ENCODE data around the gene FBXO39. TPM values are rescaled to one million over a fixed set of nuclear protein-coding genes. Genes with fewer than 3 reads are reported as not detected.
A peak's percentile ranks its signal among the peaks of the same experiment; 100 is the strongest.

The FBXO39 gene
- total and polyA plus RNA-seq, 4 donors, result 0.32 TPM; not detected in 3

DNA sequence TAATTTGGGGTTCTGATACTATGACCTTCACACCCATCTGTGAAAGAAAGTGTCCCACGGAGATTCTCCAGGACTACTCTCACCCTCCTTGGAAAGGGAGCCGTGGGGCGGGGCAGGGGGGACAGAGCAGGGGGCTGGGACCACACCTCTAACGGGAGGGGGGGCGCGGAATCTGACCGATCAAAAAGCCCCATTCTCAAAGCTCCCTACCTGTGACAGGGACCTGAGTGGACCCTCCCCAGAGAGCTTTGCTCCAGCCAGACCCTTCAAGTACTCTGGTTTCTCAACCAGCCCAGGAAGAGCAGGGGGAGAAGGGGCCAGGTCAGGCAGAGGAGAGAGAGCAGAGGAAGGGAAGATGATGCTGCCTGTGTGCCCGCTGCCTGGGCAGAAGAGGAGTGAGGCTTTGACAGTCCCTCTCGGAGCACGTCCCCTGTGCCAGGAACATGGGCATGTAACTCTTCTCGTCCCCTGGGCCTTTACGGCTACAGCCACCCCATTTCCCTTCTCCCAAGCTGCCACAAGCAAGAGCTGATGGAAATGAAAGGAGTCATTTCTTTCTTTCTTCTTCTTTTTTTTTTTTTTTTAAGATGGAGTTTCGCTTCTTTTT is 19.5 kb upstream of the FBXO39 start:
- H3K27me3 ChIP-seq (ENCODE audit: control insufficient read depth in 3 of 3, insufficient read depth in 3 of 3, low read length in 2 of 3), result no peaks in the 10 kb centered on the region
- H3K4me1 ChIP-seq (ENCODE audit: control insufficient read depth in 5 of 5, insufficient read depth in 5 of 5, low read length in 5 of 5), result peaks cover 0 to 36% (median 6%) of the 10 kb centered on the region in 5 donors
- H3K9ac ChIP-seq (ENCODE audit: insufficient read depth in 1 of 2, low read length in 2 of 2), result peak overlapping the region; percentile 44 to 51
- no peaks in the 10 kb centered on the region for H3K9me3 ChIP-seq (ENCODE audit: control insufficient read depth in 4 of 4, insufficient read depth in 3 of 4, low read length in 3 of 4)
- peak overlapping the region; percentile 26 to 97 for H3K27ac ChIP-seq (ENCODE audit: low read depth in 1 of 2, low read length in 1 of 2)
- ATAC-seq (ENCODE audit: insufficient read depth, low FRiP score), result no peak
- no peak for DNase-seq
- no peak for TF ChIP-seq CTCF (IDR thresholded peaks at IDR 0.05; ENCODE audit: control extremely low read depth, extremely low read depth)
- 27 to 44% methylated on average over 13 of the region's 13 CpGs for WGBS, 2 donors
- H3K36me3 ChIP-seq (ENCODE audit: control insufficient read depth in 4 of 4, insufficient read depth in 4 of 4, low read length in 4 of 4), result peaks cover 0 to 16% (median 6%) of the 10 kb centered on the region in 4 donors
- peak overlapping the region; percentile 67 for H3K4me3 ChIP-seq

- ATAC-seq (ENCODE audit: insufficient read depth, low FRiP score) (no peak), DNase-seq (no peak)
- Histone ChIP-seq H3K9me3 (ENCODE audit: control insufficient read depth in 4 of 4, insufficient read depth in 3 of 4, low read length in 3 of 4) (no peaks in the 10 kb centered on the region), H3K27ac (ENCODE audit: low read depth in 1 of 2, low read length in 1 of 2) (no peak overlapping the region), H3K4me1 (ENCODE audit: control insufficient read depth in 5 of 5, insufficient read depth in 5 of 5, low read length in 5 of 5) (peaks cover 0 to 27% (median 2%) of the 10 kb centered on the region in 5 donors), H3K4me3 (no peak overlapping the region), H3K9ac (ENCODE audit: insufficient read depth in 1 of 2, low read length in 2 of 2) (no peak overlapping the region), H3K36me3 (ENCODE audit: control insufficient read depth in 4 of 4, insufficient read depth in 4 of 4, low read length in 4 of 4) (peaks cover 0 to 20% (median 7%) of the 10 kb centered on the region in 4 donors), H3K27me3 (ENCODE audit: control insufficient read depth in 3 of 3, insufficient read depth in 3 of 3, low read length in 2 of 3) (no peaks in the 10 kb centered on the region)
- WGBS, 2 donors, result 86 to 98% methylated on average over 2 of the region's 2 CpGs
- no peak for TF ChIP-seq CTCF (IDR thresholded peaks at IDR 0.05; ENCODE audit: control extremely low read depth, extremely low read depth)
These were observed 18.3 kb upstream of the FBXO39 start for GRCh38 chr17:6757747-6758146.

- TF ChIP-seq CTCF (IDR thresholded peaks at IDR 0.05; ENCODE audit: control extremely low read depth, extremely low read depth), result no peak
- Histone ChIP-seq H3K27me3 (ENCODE audit: control insufficient read depth in 3 of 3, insufficient read depth in 3 of 3, low read length in 2 of 3) (no peaks in the 10 kb centered on the region), H3K36me3 (ENCODE audit: control insufficient read depth in 4 of 4, insufficient read depth in 4 of 4, low read length in 4 of 4) (peaks cover 3 to 34% (median 21%) of the 10 kb centered on the region in 4 donors), H3K9me3 (ENCODE audit: control insufficient read depth in 4 of 4, insufficient read depth in 3 of 4, low read length in 3 of 4) (peaks cover 0 to 2% (median 1%) of the 10 kb centered on the region in 4 donors), H3K9ac (ENCODE audit: insufficient read depth in 1 of 2, low read length in 2 of 2) (no peak overlapping the region), H3K4me1 (ENCODE audit: control insufficient read depth in 5 of 5, insufficient read depth in 5 of 5, low read length in 5 of 5) (peaks cover 0 to 7% (median 0%) of the 10 kb centered on the region in 5 donors), H3K27ac (ENCODE audit: low read depth in 1 of 2, low read length in 1 of 2) (no peak overlapping the region), H3K4me3 (no peak overlapping the region)
- no peak for ATAC-seq (ENCODE audit: insufficient read depth, low FRiP score)
- WGBS, 2 donors, result 88 to 93% methylated on average over 8 of the region's 8 CpGs
- DNase-seq, result no peak
These were observed 14.2 kb upstream of the FBXO39 start for GRCh38 chr17:6761779-6762178.

DNA sequence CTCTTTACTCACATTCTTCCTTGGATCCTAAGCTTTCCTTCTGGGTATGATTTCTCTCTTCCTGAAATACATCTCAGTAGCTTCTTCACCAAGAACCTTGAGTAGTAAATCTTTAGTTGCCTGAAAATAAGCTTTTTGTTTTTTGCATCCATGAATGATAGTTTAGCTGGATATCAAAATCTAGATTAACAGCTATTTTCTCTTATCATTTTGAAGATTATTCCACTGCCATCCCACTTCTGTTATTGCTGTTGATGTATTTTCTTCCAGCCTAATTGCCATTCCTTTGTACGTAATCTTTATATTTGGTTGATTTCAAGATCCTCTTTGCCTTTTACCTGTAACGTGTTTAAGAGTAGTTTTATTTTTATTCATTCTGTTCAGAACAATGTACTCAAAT is 7.6 kb upstream of the FBXO39 start:
- no peak overlapping the region for H3K4me3 ChIP-seq
- no peak for TF ChIP-seq CTCF (IDR thresholded peaks at IDR 0.05; ENCODE audit: control extremely low read depth, extremely low read depth)
- DNase-seq, result no peak
- no peaks in the 10 kb centered on the region for H3K27me3 ChIP-seq (ENCODE audit: control insufficient read depth in 3 of 3, insufficient read depth in 3 of 3, low read length in 2 of 3)
- 98 to 99% methylated on average over 2 of the region's 2 CpGs for WGBS, 2 donors
- no peaks in the 10 kb centered on the region for H3K4me1 ChIP-seq (ENCODE audit: control insufficient read depth in 5 of 5, insufficient read depth in 5 of 5, low read length in 5 of 5)
- no peak overlapping the region for H3K9ac ChIP-seq (ENCODE audit: insufficient read depth in 1 of 2, low read length in 2 of 2)
- H3K9me3 ChIP-seq (ENCODE audit: control insufficient read depth in 4 of 4, insufficient read depth in 3 of 4, low read length in 3 of 4), result peaks cover 0 to 15% (median 9%) of the 10 kb centered on the region in 4 donors
- ATAC-seq (ENCODE audit: insufficient read depth, low FRiP score), result no peak
- peaks cover 21 to 50% (median 32%) of the 10 kb centered on the region in 4 donors for H3K36me3 ChIP-seq (ENCODE audit: control insufficient read depth in 4 of 4, insufficient read depth in 4 of 4, low read length in 4 of 4)
- no peak overlapping the region for H3K27ac ChIP-seq (ENCODE audit: low read depth in 1 of 2, low read length in 1 of 2)
